T-helper 1 cell (primary cell): ENCODE measurements around the gene DCD.

Source experiments
- DNase-seq, 5 donors: peaks; one replicate each; pipeline ENCODE4 v3.0.0-alpha.2; 2012 to 2020

Gene DCD

GRCh38 chr12:54605138-54605970, 42.8 kb downstream of the DCD start:
- DNase-seq: no peak

- DNase-seq: no peak
These were observed 43.7 kb downstream of the DCD start for GRCh38 chr12:54604436-54604835.

- DNase-seq: no peak
These were observed 44.3 kb downstream of the DCD start for GRCh38 chr12:54603872-54604271.

- peak; percentile 18 to 63 (median 37) for DNase-seq
These were observed 44.9 kb downstream of the DCD start for GRCh38 chr12:54603173-54603814.

- no peak for DNase-seq
These were observed 45.5 kb downstream of the DCD start for GRCh38 chr12:54602661-54603060.

- DNase-seq: no peak
These were observed 46.3 kb downstream of the DCD start for GRCh38 chr12:54601841-54602240.

- no peak for DNase-seq
These were observed 49.2 kb downstream of the DCD start for GRCh38 chr12:54598970-54599369.

GRCh38 chr12:54596526-54596946, 51.6 kb downstream of the DCD start:
- DNase-seq: peak in 3 of 5 donors; percentile 11 to 36 (median 34)

GRCh38 chr12:54595471-54595870, 52.7 kb downstream of the DCD start:
- no peak for DNase-seq
